VCaP (cell line): Measurements from ENCODE around the gene IRX2.

Source experiments
- H3K27ac ChIP-seq: fragments of 450-650 bp; 2 replicates; pipeline ENCODE4 v1.5.1; 2017
- CTCF ChIP-seq: fragments of 450-650 bp; conservative IDR thresholded peaks from 2 replicates; pipeline ENCODE4 v1.5.1; 2017; ENCODE audit warnings: mild to moderate bottlenecking, moderate library complexity

Gene IRX2

GRCh38 chr5:2710910-2711309 lies 40.6 kb downstream of the IRX2 start:
- peak; percentile 39; the same call in 1 of the 2 replicates for TF ChIP-seq CTCF
- H3K27ac ChIP-seq: no peak overlapping the region

- no peak for TF ChIP-seq CTCF
- H3K27ac ChIP-seq: no peak overlapping the region
These were observed 41.3 kb downstream of the IRX2 start for GRCh38 chr5:2709976-2710689.

- H3K27ac ChIP-seq: no peak overlapping the region
- no peak for TF ChIP-seq CTCF
These were observed 42.7 kb downstream of the IRX2 start for GRCh38 chr5:2708751-2709150.

GRCh38 chr5:2708132-2708531 lies 43.3 kb downstream of the IRX2 start:
- TF ChIP-seq CTCF: no peak
- H3K27ac ChIP-seq: no peak overlapping the region

GRCh38 chr5:2705861-2706260 lies 45.6 kb downstream of the IRX2 start:
- no peak overlapping the region for H3K27ac ChIP-seq

GRCh38 chr5:2704806-2705645 lies 46.5 kb downstream of the IRX2 start:
- H3K27ac ChIP-seq: no peak overlapping the region
- no peak for TF ChIP-seq CTCF

More at GRCh38 chr5:2705861-2706260, 45.6 kb downstream of the IRX2 start:
- TF ChIP-seq CTCF: no peak

GRCh38 chr5:2704111-2704510 lies 47.4 kb downstream of the IRX2 start:
- H3K27ac ChIP-seq: no peak overlapping the region
- no peak for TF ChIP-seq CTCF
